22Rv1 (cell line): ENCODE results near the gene STUM.

Experiments used
- H3K27ac ChIP-seq: fragments of 450-650 bp; 2 replicates; pipeline ENCODE4 v1.5.1; 2017
- CTCF ChIP-seq: fragments of 450-650 bp; IDR thresholded peaks from 2 replicates; pipeline ENCODE4 v1.5.1; 2017; ENCODE audit warnings: mild to moderate bottlenecking
- ZFX ChIP-seq: fragments of 450-650 bp; IDR thresholded peaks from 2 replicates; pipeline ENCODE4 v1.6.1; 2017; ENCODE audit warnings: antibody characterized with exemption, borderline replicate concordance

Gene STUM

DNA sequence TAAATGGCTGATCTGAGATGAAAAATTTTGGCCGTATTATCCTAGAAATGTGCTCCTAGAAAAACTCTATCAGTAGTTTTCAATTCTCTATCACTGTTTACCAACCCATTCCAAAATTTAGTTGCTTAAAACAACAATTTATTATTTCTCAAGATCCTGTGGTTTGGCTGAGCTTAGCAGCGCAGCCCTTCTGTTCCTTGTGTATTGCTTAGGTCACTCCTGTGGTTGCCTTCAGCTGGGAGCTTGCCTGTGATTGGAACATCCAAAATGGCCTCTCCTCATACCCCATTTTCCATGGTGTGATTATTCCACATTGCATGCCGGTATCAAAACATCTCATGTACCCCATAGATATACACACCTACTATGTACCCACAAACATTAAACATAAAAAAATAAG lies 22.8 kb upstream of the STUM start:
- H3K27ac ChIP-seq: no peak overlapping the region

GRCh38 chr1:226526801-226527595 lies 21.6 kb upstream of the STUM start:
- no peak overlapping the region for H3K27ac ChIP-seq
- TF ChIP-seq CTCF: no peak
- no peak for TF ChIP-seq ZFX

More for the DNA sequence above, 22.8 kb upstream of the STUM start:
- no peak for TF ChIP-seq ZFX
- TF ChIP-seq CTCF: no peak

DNA sequence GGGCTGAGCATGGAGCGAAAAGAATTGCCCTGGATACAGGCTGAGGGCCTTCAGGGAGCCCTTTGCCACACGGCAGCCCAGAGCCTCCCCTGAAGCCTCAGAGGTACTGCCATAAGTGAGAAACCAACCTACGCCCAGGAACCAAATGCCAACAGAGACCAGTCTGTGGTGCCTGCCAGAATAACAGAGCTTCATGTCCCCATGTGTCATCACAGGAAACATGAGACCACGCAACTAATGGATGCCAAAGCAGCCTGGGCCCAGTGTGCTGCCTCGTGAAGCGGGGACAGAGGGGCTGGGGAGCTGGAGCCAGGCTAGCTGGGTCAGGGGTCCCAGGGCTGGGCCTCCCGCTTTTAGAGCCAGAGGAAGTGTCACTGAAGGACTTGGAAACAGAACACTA lies 18.7 kb upstream of the STUM start:
- H3K27ac ChIP-seq: no peak overlapping the region
- no peak for TF ChIP-seq CTCF
- no peak for TF ChIP-seq ZFX

- no peak for TF ChIP-seq ZFX
- TF ChIP-seq CTCF: no peak
- H3K27ac ChIP-seq: no peak overlapping the region
Observed at GRCh38 chr1:226530591-226530990, 18.0 kb upstream of the STUM start.

DNA sequence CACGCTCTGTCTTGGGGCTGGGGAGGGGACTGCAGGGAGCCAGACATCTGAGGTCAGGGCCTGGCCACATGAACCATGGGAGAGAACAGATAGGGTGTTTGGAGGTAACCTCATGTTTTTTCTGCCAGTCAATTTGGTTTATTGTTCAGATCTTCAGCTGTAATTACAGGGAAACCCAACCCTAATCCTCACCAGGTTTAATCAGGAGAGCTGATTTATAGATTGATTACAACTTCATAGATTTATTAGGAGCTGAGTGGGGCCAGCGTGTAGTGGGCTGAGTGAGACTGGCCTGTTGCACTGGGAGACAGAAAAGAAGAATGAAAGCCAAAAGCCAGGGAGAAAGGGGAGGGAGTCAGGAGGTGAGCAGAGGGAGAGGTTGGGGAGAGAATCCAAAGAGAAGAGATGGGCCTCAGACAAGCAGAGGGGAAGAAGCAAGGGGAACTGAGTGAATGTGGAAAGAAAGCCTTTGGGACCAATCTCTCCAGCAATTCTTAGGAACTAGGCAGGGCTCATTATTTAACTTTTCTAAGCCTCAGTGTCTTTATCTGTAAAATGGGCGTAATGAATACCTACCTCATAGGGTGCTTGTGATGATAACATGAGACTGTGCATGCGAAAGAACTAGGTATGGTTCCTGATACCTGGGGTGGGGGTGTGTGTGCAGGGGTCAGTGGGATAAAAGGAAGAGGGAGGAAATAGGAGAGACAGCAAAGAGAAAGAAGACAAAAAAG lies 17.0 kb upstream of the STUM start:
- TF ChIP-seq CTCF (no peak), ZFX (no peak)
- no peak overlapping the region for H3K27ac ChIP-seq

GRCh38 chr1:226532553-226532952 lies 16.0 kb upstream of the STUM start:
- TF ChIP-seq ZFX: no peak
- TF ChIP-seq CTCF: no peak
- no peak overlapping the region for H3K27ac ChIP-seq

- TF ChIP-seq ZFX (no peak), CTCF (no peak)
- H3K27ac ChIP-seq: no peak overlapping the region
Observed at GRCh38 chr1:226533220-226533619, 15.3 kb upstream of the STUM start.
